Panc1 (cell line): ENCODE measurements around the gene LRRC23. TPM values are rescaled to one million over a fixed set of nuclear protein-coding genes. Genes with fewer than 3 reads are reported as not detected.
"Not testable (repeated sequence)": the region's sequence is repeated elsewhere in the genome, so short reads cannot be mapped to it uniquely, and the experiment has no call there.

Experiments used
- ATAC-seq: fragments of 200-7000 bp; cut with Tn5 transposase; 2 replicates; pipeline ENCODE4 v1.9.1; 2020; ENCODE audit warnings: mild to moderate bottlenecking, moderate library complexity
- BruUV-seq: library from RNA; stranded (reverse); fragments of 400-500 nt; replicated peaks from 2 replicates; lab custom pipeline; 2021; lab: Mats Ljungman, UMichigan
- CTCF ChIA-PET: fragments of 300-600 bp; sonication (Branson Sonifier 250); formaldehyde crosslinking; loops from one replicate; lab custom pipeline; 2022; ENCODE audit warnings: antibody characterized with exemption; lab: Charles Lee
- POLR2A ChIA-PET: fragments of 300-600 bp; sonication (Branson Sonifier 250); formaldehyde crosslinking; loops from one replicate; lab custom pipeline; 2022; ENCODE audit warnings: antibody characterized with exemption; lab: Charles Lee
- DNase-seq: peaks from one replicate; pipeline ENCODE4 v3.0.0-alpha.2; 2010; ENCODE audit warnings: low read depth, low spot score
- H3K27ac ChIP-seq: 2 replicates; pipeline ENCODE4 v1.5.1; 2011; ENCODE audit warnings: mild to moderate bottlenecking, low read length, inconsistent platforms
- H3K27me3 ChIP-seq: fragments of 200-500 bp; sonication (Bioruptor generic); 2 replicates; pipeline ENCODE4 v1.6.0; 2014; ENCODE audit warnings: low read length, inconsistent platforms; ENCODE audit not compliant: control insufficient read depth, insufficient read depth
- H3K36me3 ChIP-seq: fragments of 200-500 bp; sonication (Bioruptor generic); 2 replicates; pipeline ENCODE4 v1.5.1; 2014; ENCODE audit warnings: inconsistent platforms, mild to moderate bottlenecking, low read length, moderate library complexity; ENCODE audit not compliant: control insufficient read depth, insufficient read depth
- H3K4me1 ChIP-seq: 2 replicates; pipeline ENCODE4 v1.5.1; 2011; ENCODE audit warnings: inconsistent platforms, mild to moderate bottlenecking, low read length, moderate library complexity; ENCODE audit not compliant: control insufficient read depth, insufficient read depth
- H3K4me3 ChIP-seq, 2 experiments: 2 replicates each; pipeline ENCODE4 v1.5.1; 2011 to 2012; ENCODE audit warnings: low read depth in 2 of 2, low read length in 2 of 2, mild to moderate bottlenecking in 2 of 2, inconsistent platforms in 1 of 2, moderate library complexity in 1 of 2
- H3K9me3 ChIP-seq: fragments of 200-500 bp; sonication (Bioruptor generic); 2 replicates; pipeline ENCODE4 v1.5.1; 2014; ENCODE audit warnings: low read depth, mild to moderate bottlenecking, inconsistent platforms, low read length, moderate library complexity; ENCODE audit not compliant: control insufficient read depth, insufficient read depth
- POLR2AphosphoS5 ChIP-seq: IDR thresholded peaks from 2 replicates; pipeline ENCODE4 v1.6.1; 2012; ENCODE audit warnings: mild to moderate bottlenecking, low read depth, low read length, moderate library complexity
- SIN3A ChIP-seq: IDR thresholded peaks from 2 replicates; pipeline ENCODE4 v1.6.1; 2012; ENCODE audit warnings: low read depth, mild to moderate bottlenecking, low read length, moderate library complexity, borderline replicate concordance; ENCODE audit not compliant: insufficient read depth
- TCF7L2 ChIP-seq: IDR thresholded peaks from 2 replicates; pipeline ENCODE4 v1.6.1; 2011; ENCODE audit warnings: mild to moderate bottlenecking, low read depth, low read length, inconsistent platforms
- in situ Hi-C: cut with HindIII; loops from 2 replicates; pipeline ENCODE4 v1.10.0; 2016; ENCODE audit warnings: low sequenced_read_pairs, low pct_unique_long_range_greater_than_20kb
- intact Hi-C: fragments of 100-400 bp; cut with micrococcal nuclease; formaldehyde crosslinking; loops from one replicate; pipeline ENCODE4 v1.10.0; 2022; ENCODE audit not compliant: unreplicated experiment
- total RNA-seq: library from RNA; stranded (reverse); gene quantifications from one replicate; pipeline ENCODE4 v1.2.1, GENCODE V29; 2021; ENCODE audit not compliant: unreplicated experiment
- TF ChIP-seq, protein P1 (sequence below): fragments of 450-650 bp; IDR thresholded peaks from 2 replicates; pipeline ENCODE4 v1.5.1; 2017; ENCODE audit warnings: mild to moderate bottlenecking
- TF ChIP-seq, protein P2 (sequence below), 2 experiments: IDR thresholded peaks; 2 replicates each; pipeline ENCODE4 v1.6.1; 2011 to 2012; ENCODE audit warnings: low read depth in 2 of 2, control low read depth in 1 of 2, low read length in 1 of 2, mild to moderate bottlenecking in 1 of 2, moderate library complexity in 1 of 2; ENCODE audit not compliant: insufficient read depth in 1 of 2

The LRRC23 gene
- total RNA-seq, 1 experiment from 2014 or later: 6.5 TPM

DNA sequence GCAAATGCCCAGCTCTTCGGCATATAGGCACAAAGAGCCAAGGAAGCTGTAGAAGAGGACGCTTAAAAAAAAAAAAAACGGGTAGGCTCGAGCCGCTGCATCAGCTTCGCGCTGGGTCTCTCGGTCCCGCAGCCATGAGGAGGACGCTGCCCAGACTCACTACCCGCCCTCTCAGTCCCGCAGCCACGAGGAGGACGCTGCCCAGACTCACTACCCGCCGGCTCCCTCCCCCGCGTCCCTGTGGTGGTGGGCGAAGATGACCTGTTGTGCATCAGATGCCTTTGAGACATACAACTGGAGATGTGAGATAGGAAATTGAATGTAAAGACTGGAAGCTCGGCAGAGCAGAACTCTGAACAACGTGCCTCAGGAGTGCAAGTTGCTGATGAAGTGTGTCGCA lies 20.1 kb upstream of the LRRC23 start:
- Histone ChIP-seq H3K4me3 (no peak overlapping the region), H3K36me3 (no peaks in the 10 kb centered on the region), H3K27ac (no peak overlapping the region), H3K27me3 (no peaks in the 10 kb centered on the region), H3K9me3 (no peaks in the 10 kb centered on the region), H3K4me1 (no peaks in the 10 kb centered on the region)
- TF ChIP-seq SIN3A (no peak), POLR2AphosphoS5 (no peak), TCF7L2 (no peak)
- TF ChIP-seq, protein P1, sequence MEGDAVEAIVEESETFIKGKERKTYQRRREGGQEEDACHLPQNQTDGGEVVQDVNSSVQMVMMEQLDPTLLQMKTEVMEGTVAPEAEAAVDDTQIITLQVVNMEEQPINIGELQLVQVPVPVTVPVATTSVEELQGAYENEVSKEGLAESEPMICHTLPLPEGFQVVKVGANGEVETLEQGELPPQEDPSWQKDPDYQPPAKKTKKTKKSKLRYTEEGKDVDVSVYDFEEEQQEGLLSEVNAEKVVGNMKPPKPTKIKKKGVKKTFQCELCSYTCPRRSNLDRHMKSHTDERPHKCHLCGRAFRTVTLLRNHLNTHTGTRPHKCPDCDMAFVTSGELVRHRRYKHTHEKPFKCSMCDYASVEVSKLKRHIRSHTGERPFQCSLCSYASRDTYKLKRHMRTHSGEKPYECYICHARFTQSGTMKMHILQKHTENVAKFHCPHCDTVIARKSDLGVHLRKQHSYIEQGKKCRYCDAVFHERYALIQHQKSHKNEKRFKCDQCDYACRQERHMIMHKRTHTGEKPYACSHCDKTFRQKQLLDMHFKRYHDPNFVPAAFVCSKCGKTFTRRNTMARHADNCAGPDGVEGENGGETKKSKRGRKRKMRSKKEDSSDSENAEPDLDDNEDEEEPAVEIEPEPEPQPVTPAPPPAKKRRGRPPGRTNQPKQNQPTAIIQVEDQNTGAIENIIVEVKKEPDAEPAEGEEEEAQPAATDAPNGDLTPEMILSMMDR: no peak
- TF ChIP-seq, protein P2, sequence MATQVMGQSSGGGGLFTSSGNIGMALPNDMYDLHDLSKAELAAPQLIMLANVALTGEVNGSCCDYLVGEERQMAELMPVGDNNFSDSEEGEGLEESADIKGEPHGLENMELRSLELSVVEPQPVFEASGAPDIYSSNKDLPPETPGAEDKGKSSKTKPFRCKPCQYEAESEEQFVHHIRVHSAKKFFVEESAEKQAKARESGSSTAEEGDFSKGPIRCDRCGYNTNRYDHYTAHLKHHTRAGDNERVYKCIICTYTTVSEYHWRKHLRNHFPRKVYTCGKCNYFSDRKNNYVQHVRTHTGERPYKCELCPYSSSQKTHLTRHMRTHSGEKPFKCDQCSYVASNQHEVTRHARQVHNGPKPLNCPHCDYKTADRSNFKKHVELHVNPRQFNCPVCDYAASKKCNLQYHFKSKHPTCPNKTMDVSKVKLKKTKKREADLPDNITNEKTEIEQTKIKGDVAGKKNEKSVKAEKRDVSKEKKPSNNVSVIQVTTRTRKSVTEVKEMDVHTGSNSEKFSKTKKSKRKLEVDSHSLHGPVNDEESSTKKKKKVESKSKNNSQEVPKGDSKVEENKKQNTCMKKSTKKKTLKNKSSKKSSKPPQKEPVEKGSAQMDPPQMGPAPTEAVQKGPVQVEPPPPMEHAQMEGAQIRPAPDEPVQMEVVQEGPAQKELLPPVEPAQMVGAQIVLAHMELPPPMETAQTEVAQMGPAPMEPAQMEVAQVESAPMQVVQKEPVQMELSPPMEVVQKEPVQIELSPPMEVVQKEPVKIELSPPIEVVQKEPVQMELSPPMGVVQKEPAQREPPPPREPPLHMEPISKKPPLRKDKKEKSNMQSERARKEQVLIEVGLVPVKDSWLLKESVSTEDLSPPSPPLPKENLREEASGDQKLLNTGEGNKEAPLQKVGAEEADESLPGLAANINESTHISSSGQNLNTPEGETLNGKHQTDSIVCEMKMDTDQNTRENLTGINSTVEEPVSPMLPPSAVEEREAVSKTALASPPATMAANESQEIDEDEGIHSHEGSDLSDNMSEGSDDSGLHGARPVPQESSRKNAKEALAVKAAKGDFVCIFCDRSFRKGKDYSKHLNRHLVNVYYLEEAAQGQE (IDR thresholded peaks at IDR 0.05; ENCODE audit: insufficient read depth in 1 of 2, low read depth in 2 of 2, low read length in 1 of 2): no peak
- ChIA-PET CTCF (no interaction called here), POLR2A (no interaction called here)
- in situ Hi-C loops: no loop called here
- no TSS peak for BruUV-seq
- no peak for DNase-seq
- intact Hi-C loops: no loop called here
- no peak for ATAC-seq

DNA sequence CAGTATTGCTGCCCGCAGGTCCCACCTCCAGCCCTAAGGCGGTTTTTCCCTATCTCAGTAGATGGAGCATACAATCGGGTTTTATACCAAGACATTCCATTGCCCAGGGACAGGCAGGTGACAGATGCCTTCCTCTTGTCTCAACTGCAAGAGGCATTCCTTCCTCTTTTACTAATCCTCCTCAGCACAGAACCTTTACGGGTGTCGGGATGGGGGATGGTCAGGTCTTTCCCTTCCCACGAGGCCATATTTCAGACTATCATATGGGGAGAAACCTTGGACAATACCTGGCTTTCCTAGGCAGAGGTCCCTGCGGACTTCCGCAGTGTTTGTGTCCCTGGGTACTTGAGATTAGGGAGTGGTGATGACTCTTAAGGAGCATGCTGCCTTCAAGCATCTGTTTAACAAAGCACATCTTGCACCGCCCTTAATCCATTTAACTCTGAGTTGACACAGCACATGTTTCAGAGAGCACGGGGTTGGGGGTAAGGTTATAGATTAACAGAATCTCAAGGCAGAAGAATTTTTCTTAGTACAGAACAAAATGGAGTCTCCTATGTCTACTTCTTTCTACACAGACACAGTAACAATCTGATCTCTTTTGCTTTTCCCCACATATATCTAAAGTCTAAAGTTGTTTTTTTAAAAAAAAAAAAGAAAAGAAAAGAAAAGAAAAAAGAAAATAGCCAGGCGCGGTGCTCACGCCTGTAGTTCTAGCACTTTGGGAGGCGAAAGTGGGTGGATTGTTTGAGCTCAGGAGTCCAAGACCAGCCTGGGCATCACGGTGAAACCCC lies 18.2 kb upstream of the LRRC23 start:
- intact Hi-C loops, H3K27ac ChIP-seq: not testable (repeated sequence)

DNA sequence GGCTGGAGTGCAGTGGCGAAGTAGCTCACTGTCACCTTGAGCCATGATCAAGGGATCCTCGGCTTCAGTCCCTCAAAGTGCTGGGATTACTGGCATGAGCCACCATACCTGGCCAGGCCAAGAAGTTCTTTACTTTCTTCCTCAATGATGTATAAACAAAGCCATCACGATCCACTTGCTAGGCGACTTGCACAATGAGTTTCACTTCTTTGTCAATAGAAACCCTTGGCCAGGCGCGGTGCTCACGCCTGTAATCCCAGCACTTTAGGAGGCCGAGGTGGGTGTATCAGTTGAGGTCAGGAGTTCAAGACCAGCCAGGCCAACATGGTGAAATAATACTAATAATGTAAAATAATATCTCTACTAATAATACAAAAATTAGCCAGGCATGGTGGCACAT lies 17.2 kb upstream of the LRRC23 start:
- Histone ChIP-seq H3K9me3 (no peaks in the 10 kb centered on the region), H3K4me3 (no peak overlapping the region), H3K27me3 (no peaks in the 10 kb centered on the region), H3K4me1 (0 out of 2 replicates have a peak, but pooled peaks cover 4% of the 10 kb centered on the region), H3K36me3 (no peaks in the 10 kb centered on the region), H3K27ac (no peak overlapping the region)
- intact Hi-C loops: no loop called here
- in situ Hi-C loops: no loop called here
- ChIA-PET POLR2A (no interaction called here), CTCF (no interaction called here)
- no peak for ATAC-seq
- no peak for DNase-seq
- BruUV-seq: no TSS peak
- no peak for TF ChIP-seq SIN3A
- no peak for TF ChIP-seq TCF7L2
- TF ChIP-seq, protein P1: no peak
- TF ChIP-seq POLR2AphosphoS5: no peak

More for the DNA sequence above, 18.2 kb upstream of the LRRC23 start:
- H3K4me1 ChIP-seq, H3K36me3 ChIP-seq, ATAC-seq, in situ Hi-C loops, H3K9me3 ChIP-seq, H3K27me3 ChIP-seq, H3K4me3 ChIP-seq, POLR2A ChIA-PET, DNase-seq, BruUV-seq: not testable (repeated sequence)
- CTCF ChIA-PET: interaction anchor here (0.7 kb wide), 1 partner anchor 123 kb away, joined by 3 read pairs; no protein-coding TSS in a partner anchor
